ENCODE data around the gene KRT82.

DNA sequence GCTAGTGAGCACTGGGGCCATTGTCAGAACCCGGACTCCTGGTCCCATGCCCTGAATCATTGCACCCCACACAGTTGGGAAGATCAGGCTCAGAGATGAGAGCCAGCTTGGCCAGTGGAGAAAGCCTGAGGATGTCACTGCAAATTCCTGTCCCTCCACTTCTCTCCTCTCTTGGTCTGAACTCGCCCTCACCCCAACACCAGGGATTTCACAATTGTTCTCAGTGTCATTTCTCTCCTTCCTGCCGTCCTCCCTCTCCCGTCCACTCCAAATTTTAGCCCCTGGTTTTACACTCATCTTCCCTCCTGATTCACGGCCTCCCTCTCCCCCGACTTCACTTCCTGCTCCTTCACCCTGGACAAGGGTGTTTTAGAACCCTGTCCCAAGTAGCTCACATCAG lies 16.9 kb upstream of the KRT82 start:
- TF ChIP-seq, protein P1, sequence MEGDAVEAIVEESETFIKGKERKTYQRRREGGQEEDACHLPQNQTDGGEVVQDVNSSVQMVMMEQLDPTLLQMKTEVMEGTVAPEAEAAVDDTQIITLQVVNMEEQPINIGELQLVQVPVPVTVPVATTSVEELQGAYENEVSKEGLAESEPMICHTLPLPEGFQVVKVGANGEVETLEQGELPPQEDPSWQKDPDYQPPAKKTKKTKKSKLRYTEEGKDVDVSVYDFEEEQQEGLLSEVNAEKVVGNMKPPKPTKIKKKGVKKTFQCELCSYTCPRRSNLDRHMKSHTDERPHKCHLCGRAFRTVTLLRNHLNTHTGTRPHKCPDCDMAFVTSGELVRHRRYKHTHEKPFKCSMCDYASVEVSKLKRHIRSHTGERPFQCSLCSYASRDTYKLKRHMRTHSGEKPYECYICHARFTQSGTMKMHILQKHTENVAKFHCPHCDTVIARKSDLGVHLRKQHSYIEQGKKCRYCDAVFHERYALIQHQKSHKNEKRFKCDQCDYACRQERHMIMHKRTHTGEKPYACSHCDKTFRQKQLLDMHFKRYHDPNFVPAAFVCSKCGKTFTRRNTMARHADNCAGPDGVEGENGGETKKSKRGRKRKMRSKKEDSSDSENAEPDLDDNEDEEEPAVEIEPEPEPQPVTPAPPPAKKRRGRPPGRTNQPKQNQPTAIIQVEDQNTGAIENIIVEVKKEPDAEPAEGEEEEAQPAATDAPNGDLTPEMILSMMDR (IDR thresholded peaks at IDR 0.05; ENCODE audit: low read depth, low read length), result no peak
- TF ChIP-seq EZH2phosphoT487 (IDR thresholded peaks at IDR 0.05; ENCODE audit: low read depth), result no peak

Measured in OCI-LY3 (cell line).